ENCODE data around the gene CEP89. TPM values are rescaled to one million over a fixed set of nuclear protein-coding genes. Genes with fewer than 3 reads are reported as not detected.
"Not testable (repeated sequence)": the region's sequence is repeated elsewhere in the genome, so short reads cannot be mapped to it uniquely, and the experiment has no call there.

The CEP89 gene
- total and polyA plus RNA-seq, 2 donors (not counting 1 experiment from before 2014, with no cell fraction given), result 6.3 to 13.8 TPM

DNA sequence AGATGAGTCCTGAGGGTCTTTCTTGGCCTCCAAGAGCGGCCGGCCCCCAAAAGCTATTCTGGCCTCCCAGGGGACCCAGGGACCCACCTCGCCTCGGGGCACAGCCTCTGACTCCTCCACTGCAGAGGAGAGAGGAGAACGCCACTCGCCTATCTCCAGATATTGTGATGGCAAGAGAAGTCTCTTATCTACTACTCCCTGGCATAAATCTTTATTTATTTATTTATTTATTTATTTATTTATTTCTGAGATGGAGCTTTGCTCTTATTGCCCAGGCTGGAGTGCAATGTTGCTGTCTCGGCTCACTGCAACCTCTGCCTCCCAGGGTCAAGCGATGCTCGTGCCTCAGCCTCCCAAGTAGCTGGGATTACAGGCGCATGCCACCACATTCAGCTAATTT is 113.2 kb downstream of the CEP89 start:
- no peak for TF ChIP-seq CTCF (conservative IDR thresholded peaks at IDR 0.05 in 1 of 2, IDR thresholded peaks at IDR 0.05 in 1 of 2; ENCODE audit: low read depth in 1 of 2, low read length in 2 of 2)
- TF ChIP-seq EZH2 (IDR thresholded peaks at IDR 0.05; ENCODE audit: low read length, missing control alignments), result no peak
- Histone ChIP-seq H3K9ac (ENCODE audit: insufficient read depth, low read length) (no peak overlapping the region), H3K9me3 (ENCODE audit: control insufficient read depth, insufficient read depth, low read depth, low read length) (no peaks in the 10 kb centered on the region), H3K36me3 (ENCODE audit: control insufficient read depth, insufficient read depth, low read length) (no peaks in the 10 kb centered on the region), H3K27me3 (ENCODE audit: control insufficient read depth, insufficient read depth, low read length) (no peaks in the 10 kb centered on the region), H4K20me1 (ENCODE audit: control insufficient read depth, extremely low read depth, insufficient read depth, low read length) (no peaks in the 10 kb centered on the region), H2AFZ (ENCODE audit: low read length) (no peak overlapping the region), H3K27ac (ENCODE audit: insufficient read depth, low read length) (no peak overlapping the region), H3K4me2 (ENCODE audit: extremely low read depth, insufficient read depth, low read length) (no peak overlapping the region), H3K4me1 (ENCODE audit: control insufficient read depth, extremely low read depth, insufficient read depth, low read length) (no peaks in the 10 kb centered on the region), H3K79me2 (ENCODE audit: control insufficient read depth, insufficient read depth, low read length) (no peaks in the 10 kb centered on the region), H3K4me3 (replicated peaks in 1 of 4; ENCODE audit: control extremely low read depth in 1 of 4, insufficient read depth in 1 of 4, low read depth in 3 of 4, low read length in 4 of 4) (no peak overlapping the region)
- no peak for DNase-seq (ENCODE audit: low read depth in 2 of 2)

GRCh38 chr19:32858155-32858554 is 113.6 kb downstream of the CEP89 start:
- no peak overlapping the region for H3K27ac ChIP-seq (ENCODE audit: insufficient read depth, low read length)
- H3K9me3 ChIP-seq (ENCODE audit: control insufficient read depth, insufficient read depth, low read depth, low read length), result no peaks in the 10 kb centered on the region
- H2AFZ ChIP-seq (ENCODE audit: low read length), result no peak overlapping the region
- H3K4me1 ChIP-seq (ENCODE audit: control insufficient read depth, extremely low read depth, insufficient read depth, low read length), result no peaks in the 10 kb centered on the region
- H3K4me2 ChIP-seq (ENCODE audit: extremely low read depth, insufficient read depth, low read length), result no peak overlapping the region
- H3K4me3 ChIP-seq (replicated peaks in 1 of 4; ENCODE audit: control extremely low read depth in 1 of 4, insufficient read depth in 1 of 4, low read depth in 3 of 4, low read length in 4 of 4), result no peak overlapping the region
- no peaks in the 10 kb centered on the region for H3K27me3 ChIP-seq (ENCODE audit: control insufficient read depth, insufficient read depth, low read length)
- no peaks in the 10 kb centered on the region for H3K79me2 ChIP-seq (ENCODE audit: control insufficient read depth, insufficient read depth, low read length)
- H3K36me3 ChIP-seq (ENCODE audit: control insufficient read depth, insufficient read depth, low read length), result no peaks in the 10 kb centered on the region
- no peaks in the 10 kb centered on the region for H4K20me1 ChIP-seq (ENCODE audit: control insufficient read depth, extremely low read depth, insufficient read depth, low read length)
- no peak overlapping the region for H3K9ac ChIP-seq (ENCODE audit: insufficient read depth, low read length)
- TF ChIP-seq EZH2 (IDR thresholded peaks at IDR 0.05; ENCODE audit: low read length, missing control alignments) (no peak), CTCF (conservative IDR thresholded peaks at IDR 0.05 in 1 of 2, IDR thresholded peaks at IDR 0.05 in 1 of 2; ENCODE audit: low read depth in 1 of 2, low read length in 2 of 2) (no peak)
- no peak for DNase-seq (ENCODE audit: low read depth in 2 of 2)

GRCh38 chr19:32857584-32857983 is 114.2 kb downstream of the CEP89 start:
- H3K27ac ChIP-seq (ENCODE audit: insufficient read depth, low read length), result no peak overlapping the region
- no peak overlapping the region for H2AFZ ChIP-seq (ENCODE audit: low read length)
- H3K9me3 ChIP-seq (ENCODE audit: control insufficient read depth, insufficient read depth, low read depth, low read length), result no peaks in the 10 kb centered on the region
- no peak for TF ChIP-seq CTCF (conservative IDR thresholded peaks at IDR 0.05 in 1 of 2, IDR thresholded peaks at IDR 0.05 in 1 of 2; ENCODE audit: low read depth in 1 of 2, low read length in 2 of 2)
- no peak for TF ChIP-seq EZH2 (IDR thresholded peaks at IDR 0.05; ENCODE audit: low read length, missing control alignments)
- H3K79me2 ChIP-seq (ENCODE audit: control insufficient read depth, insufficient read depth, low read length), result no peaks in the 10 kb centered on the region
- no peaks in the 10 kb centered on the region for H4K20me1 ChIP-seq (ENCODE audit: control insufficient read depth, extremely low read depth, insufficient read depth, low read length)
- no peak overlapping the region for H3K9ac ChIP-seq (ENCODE audit: insufficient read depth, low read length)
- H3K4me3 ChIP-seq (replicated peaks in 1 of 4; ENCODE audit: control extremely low read depth in 1 of 4, insufficient read depth in 1 of 4, low read depth in 3 of 4, low read length in 4 of 4), result no peak overlapping the region
- H3K4me2 ChIP-seq (ENCODE audit: extremely low read depth, insufficient read depth, low read length), result no peak overlapping the region
- DNase-seq (ENCODE audit: low read depth in 2 of 2), result no peak
- H3K36me3 ChIP-seq (ENCODE audit: control insufficient read depth, insufficient read depth, low read length), result no peaks in the 10 kb centered on the region
- no peaks in the 10 kb centered on the region for H3K4me1 ChIP-seq (ENCODE audit: control insufficient read depth, extremely low read depth, insufficient read depth, low read length)
- no peaks in the 10 kb centered on the region for H3K27me3 ChIP-seq (ENCODE audit: control insufficient read depth, insufficient read depth, low read length)

DNA sequence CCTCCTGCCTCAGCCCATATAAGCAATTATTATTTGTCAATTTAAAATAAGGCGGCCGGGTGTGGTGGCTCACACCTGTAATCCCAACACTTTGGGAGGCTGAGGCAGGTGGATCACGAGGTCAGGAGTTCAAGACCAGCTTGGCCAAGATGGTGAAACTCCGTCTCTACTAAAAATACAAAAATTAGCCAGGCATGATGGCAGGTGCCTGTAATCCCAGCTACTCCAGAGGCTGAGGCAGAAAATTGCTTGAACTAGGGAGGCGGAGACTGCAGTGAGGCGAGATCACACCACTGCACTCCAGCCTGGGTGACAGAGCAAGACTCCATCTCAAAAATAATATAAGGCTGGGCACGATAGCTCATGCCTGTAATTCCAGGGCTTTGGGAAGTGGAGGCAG is 114.9 kb downstream of the CEP89 start:
- H3K9ac ChIP-seq (ENCODE audit: insufficient read depth, low read length); H3K27me3 ChIP-seq (ENCODE audit: control insufficient read depth, insufficient read depth, low read length); H4K20me1 ChIP-seq (ENCODE audit: control insufficient read depth, extremely low read depth, insufficient read depth, low read length); H3K9me3 ChIP-seq (ENCODE audit: control insufficient read depth, insufficient read depth, low read depth, low read length); DNase-seq (ENCODE audit: low read depth in 2 of 2); H3K4me3 ChIP-seq (replicated peaks in 1 of 4; ENCODE audit: control extremely low read depth in 1 of 4, insufficient read depth in 1 of 4, low read depth in 3 of 4, low read length in 4 of 4); H3K36me3 ChIP-seq (ENCODE audit: control insufficient read depth, insufficient read depth, low read length); H3K79me2 ChIP-seq (ENCODE audit: control insufficient read depth, insufficient read depth, low read length); H3K4me1 ChIP-seq (ENCODE audit: control insufficient read depth, extremely low read depth, insufficient read depth, low read length); H3K4me2 ChIP-seq (ENCODE audit: extremely low read depth, insufficient read depth, low read length); H3K27ac ChIP-seq (ENCODE audit: insufficient read depth, low read length); H2AFZ ChIP-seq (ENCODE audit: low read length): not testable (repeated sequence)
